DMS53 (cell line): ENCODE measurements around the gene PARS2.
A peak's percentile ranks its signal among the peaks of the same experiment; 100 is the strongest.

Experiments
- DNase-seq: peaks from one replicate; lab custom pipeline; 2025; lab: John Stamatoyannopoulos, UW

The PARS2 gene

GRCh38 chr1:54736685-54737084 is 27.6 kb downstream of the PARS2 start:
- no peak for DNase-seq

- DNase-seq = no peak
These were observed 36.3 kb downstream of the PARS2 start for GRCh38 chr1:54728027-54728426.

- DNase-seq = no peak
These were observed 39.6 kb downstream of the PARS2 start for GRCh38 chr1:54724771-54725170.

GRCh38 chr1:54723985-54724384 is 40.3 kb downstream of the PARS2 start:
- no peak for DNase-seq

DNA sequence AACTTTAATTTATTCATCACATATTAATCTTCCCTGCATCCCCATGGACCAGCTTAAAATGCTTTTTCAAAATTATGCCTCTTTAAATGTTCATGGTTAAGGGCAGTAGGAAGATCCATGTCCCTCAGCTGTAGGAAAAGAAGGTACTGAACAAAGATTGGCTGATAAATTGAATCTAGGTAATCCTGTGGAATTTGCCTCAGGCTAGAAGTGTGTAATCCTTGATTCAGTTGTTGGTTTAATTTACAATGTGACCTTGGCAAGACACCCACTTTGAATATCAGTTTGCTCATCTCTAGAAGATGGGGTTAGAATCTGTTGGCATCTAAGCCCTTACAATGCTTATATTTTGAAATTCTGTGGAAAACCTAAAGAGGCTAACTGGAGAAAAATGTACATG is 42.6 kb downstream of the PARS2 start:
- no peak for DNase-seq

GRCh38 chr1:54716299-54717047 is 47.9 kb downstream of the PARS2 start:
- DNase-seq = peak; percentile 68

GRCh38 chr1:54715493-54716298 is 48.6 kb downstream of the PARS2 start, which contains the start of gene TTC4:
Gene TTC4 (plus strand): TSS chr1:54715861. CDS start chr1:54715909, 48 bp downstream.
- DNase-seq = peak; percentile 97

GRCh38 chr1:54714881-54715492 is 49.3 kb downstream of the PARS2 start:
- DNase-seq = no peak

DNA sequence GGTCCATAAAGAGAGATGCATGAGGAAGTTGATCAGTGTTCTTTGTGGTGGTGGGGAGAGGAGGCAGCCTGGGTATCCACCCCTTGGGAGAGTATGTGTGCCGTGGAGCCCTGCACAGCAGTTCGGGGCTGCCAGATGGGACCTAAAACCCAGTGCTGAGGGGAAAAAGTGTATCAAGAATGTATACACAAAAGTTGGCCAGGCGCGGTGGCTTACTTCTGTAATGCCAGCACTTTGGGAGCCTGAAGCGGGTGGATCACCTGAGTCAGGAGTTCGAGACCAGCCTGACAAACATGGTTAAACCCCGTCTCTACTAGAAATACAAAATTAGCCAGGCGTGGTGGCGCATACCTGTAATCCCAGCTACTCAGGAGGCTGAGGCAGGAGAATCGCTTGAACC is 52.8 kb downstream of the PARS2 start:
- no peak for DNase-seq

DNA sequence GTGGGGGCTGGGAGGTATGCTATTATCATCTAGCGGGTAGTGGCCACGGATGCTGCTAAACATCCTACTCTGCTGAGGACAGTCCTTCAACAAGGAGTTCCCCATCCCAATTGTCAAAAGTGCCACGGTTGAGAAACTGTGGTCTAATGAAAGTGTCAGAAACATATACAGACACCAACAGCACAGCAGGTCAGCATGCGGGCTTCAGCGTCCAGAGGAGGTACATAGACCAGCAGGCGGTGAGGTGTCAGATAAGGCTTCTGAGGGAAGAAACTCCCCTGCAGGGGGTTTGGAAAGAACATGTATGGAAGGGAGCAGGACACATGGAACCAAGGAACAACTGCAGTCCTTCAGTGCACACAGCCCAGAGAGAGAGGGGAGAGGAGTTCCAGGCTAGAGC is 53.5 kb downstream of the PARS2 start:
- no peak for DNase-seq

DNA sequence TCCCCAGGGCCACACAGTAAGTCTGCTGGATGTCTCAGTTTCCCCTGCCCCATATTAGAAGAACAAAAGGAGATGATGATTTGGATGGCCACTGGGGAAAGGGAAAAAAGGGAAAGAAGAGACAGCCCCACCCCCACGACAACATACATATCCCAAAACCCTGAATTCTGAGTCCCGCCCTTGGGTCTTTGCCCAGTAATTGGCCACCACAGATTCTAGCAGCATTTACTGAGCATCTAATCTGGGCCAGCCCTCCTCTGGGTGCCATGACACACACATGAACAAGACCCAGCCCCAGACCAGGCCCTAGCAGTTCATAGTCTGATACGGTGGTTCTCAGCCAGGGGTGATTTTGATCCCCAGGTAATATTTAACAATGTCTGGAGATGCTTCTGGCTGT is 53.9 kb downstream of the PARS2 start:
- DNase-seq = no peak

- DNase-seq = no peak
These were observed 54.6 kb downstream of the PARS2 start for GRCh38 chr1:54709547-54710292.

- no peak for DNase-seq
These were observed 55.9 kb downstream of the PARS2 start for GRCh38 chr1:54708385-54708784.
